Frontal cortex (tissue), 4 donors: ENCODE measurements around the gene PGF. TPM values are rescaled to one million over a fixed set of nuclear protein-coding genes. Genes with fewer than 3 reads are reported as not detected.

ENCODE experiments used
- DNase-seq, 2 donors: peaks; one replicate each; pipeline ENCODE4 v3.0.0; 2012; ENCODE audit warnings: low spot score in 2 of 2
- FAIRE-seq: peaks from 2 replicates; lab custom pipeline; 2012; peaks lifted over from hg19 to GRCh38; lab: Jason Lieb, UNC
- total RNA-seq: library from RNA; depleted of rRNA; stranded (reverse); fragments of >200 nt; gene quantifications from one replicate; pipeline ENCODE4 v1.2.3, GENCODE V29; 2014
- donor health status: control.
- donor health status: control.
- donor health status: control.

PGF gene
- total RNA-seq, 1 donor from 2014 or later = 2.9 TPM

GRCh38 chr14:74929242-74929641, 26.2 kb downstream of the PGF start:
- FAIRE-seq = no peak
- no peak for DNase-seq

DNA sequence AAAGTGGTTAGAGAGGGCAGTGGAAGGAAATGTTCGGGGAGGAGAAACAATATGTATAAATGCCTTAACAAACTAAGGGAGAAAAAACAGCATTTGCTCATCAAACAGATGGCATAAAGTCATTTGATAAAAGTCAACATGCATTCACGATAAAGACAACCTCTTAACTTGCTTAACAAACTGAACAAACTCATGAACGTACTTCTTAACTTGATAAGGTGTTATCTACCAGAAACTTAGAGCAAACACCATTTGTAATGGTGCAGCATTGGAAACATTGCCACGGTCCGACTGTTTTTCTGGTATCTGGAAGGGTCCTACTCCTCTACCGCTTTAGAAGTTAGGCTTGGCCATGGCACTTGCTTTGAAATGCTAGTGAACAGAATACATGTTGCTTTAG, 28.2 kb downstream of the PGF start:
- DNase-seq = no peak
- FAIRE-seq = no peak

DNA sequence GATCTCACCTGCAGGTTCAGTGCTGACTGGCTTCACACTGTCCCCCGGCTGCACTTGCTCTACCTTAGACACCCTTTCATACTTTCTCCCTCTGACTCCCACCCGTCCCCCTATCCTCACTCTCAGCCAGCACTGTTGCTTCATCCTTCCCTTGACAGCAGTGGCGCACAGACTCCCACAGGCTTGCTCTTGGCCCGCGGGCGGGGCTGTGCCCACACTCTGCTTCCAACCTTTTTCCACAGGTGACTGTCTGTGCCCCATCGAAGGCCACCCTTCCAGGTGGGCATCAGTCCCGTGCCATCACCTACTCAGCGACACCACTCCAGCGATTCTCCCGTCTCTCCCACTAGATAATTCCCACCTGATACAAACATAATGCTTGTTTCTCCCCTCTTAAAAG, 31.3 kb downstream of the PGF start:
- FAIRE-seq (no peak), DNase-seq (no peak)

DNA sequence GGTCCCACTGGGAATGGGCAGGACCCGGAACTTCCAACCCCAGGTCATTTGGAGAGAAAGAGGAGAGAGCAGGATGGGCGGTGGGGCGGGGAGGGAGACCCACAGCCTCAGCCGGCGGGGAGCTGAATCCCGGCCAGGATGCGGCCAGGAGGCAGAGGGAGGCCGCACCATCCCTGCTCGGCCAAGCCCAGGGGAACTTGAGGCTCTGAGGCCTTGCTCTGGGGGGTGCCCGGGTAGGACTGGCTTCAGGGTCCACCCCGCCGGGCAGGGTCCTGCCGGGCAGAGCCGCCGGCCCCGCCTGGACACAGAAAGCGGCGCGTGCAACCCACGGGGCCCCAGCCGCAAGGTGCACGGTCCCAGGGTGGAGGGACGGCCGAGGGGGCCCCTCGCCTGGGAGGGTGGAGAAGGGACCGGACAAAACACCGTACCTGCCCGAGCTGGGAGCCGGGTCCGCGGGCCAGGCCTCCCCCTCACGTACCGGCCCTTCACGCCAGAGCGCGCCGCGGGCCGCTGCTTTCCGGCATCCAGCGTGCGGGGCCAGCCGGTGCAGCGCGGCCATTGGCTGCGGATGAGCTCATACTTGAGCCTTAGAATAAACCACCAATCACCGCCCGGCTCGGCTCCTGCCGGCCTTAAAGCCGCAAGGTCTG, 32.5 kb downstream of the PGF start, which contains the start of gene RPS6KL1:
Gene RPS6KL1, minus strand, starts transcription at position 509 of the 650 bp plus-strand sequence. CDS start 1,719 bp downstream, outside the sequence.
- no peak for FAIRE-seq
- DNase-seq = peak; percentile 93 to 97

DNA sequence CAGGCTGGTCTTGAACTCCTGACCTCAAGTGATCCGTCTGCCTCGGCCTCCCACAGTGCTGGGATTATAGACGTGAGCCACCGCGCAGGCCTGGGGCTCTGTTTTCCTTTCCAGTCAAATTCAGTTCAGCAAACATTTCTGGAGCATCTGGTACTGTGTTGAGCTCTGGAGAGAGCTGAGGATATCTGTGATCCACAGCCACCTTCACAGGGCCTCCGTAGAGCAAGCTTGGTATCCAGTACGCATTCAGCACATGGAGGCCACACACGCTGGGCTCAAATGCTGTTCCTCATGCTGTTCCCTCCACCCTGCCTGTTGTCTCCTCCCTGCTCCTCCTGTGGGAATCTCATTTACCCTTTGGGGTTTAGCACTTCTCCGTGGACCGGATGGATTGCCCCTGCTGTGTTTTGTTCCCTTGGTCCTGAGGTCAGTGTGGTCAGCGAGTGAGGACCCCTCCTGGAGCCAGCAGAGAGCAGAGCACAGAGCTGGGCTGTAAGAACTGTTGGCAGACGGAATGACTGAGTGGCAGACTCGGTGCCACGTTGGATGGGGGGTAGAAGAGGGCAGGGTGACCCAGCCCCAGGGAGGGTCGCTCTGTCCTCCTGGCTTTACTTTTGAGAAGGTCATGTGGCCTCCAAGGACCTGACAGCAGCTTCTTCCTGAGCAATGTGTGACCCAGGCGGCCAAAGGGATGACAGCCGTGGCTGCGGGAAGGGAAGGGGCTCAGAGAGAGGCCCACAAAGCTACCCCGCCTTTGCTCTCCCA, 33.2 kb downstream of the PGF start:
- no peak for FAIRE-seq
- DNase-seq = no peak

- DNase-seq (no peak), FAIRE-seq (no peak)
These were observed 34.3 kb downstream of the PGF start for GRCh38 chr14:74921053-74921620.

DNA sequence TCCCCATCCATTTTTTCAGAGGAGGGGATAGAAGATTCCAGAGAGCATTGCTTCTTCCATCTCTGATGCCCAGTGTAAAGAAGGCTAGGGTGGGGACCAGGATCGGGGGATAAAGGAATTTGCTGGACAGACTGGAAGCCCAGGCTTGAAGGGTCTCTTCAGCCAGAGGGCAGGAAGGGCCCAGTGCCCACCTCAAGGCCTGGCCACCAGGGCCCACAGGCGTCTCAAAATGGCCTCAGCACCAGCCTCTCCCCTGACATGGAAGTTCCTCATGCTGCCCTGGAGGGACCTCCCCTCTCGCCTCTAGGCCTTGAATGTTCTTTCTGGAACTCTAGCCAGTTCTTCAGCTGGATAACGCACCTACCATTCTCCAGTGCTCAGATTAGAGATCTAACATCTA, 35.1 kb downstream of the PGF start:
- DNase-seq (no peak), FAIRE-seq (no peak)

DNA sequence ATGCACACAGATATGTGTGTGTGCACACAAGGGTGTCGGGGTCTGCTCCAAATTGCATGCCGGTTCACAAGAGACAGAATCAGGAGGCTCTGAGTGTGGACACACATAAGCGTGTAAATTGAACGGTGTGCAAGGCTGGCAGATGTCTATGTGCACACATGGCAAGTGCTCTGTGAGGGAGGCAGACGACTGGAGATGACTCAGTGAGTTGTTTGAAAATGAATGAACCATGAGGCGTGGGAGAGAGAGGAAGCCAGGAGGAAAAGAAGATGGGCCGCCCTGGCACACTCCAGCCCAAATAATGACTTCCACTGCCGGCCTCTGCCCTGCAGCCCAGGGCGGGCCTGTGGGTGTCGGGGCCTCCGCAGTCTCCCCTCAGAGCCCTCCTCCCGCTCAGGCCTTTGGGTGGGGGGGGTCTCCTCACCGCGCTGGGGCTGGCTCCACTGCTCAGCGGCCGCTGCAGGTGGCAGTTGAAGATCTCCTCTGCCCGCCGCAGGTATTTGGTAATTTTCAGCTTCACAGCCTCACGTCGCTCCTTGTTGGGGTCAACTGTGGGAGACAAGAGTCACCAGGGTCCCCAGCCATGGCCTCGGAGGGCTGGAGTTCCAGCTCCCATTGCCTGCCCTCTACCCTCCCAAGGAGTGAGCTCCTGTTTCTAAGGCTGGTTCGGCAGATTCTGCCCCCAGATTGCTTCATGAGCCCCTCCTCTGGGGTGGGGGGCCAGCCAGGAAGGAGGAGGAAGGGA, 35.8 kb downstream of the PGF start:
- FAIRE-seq = no peak

DNA sequence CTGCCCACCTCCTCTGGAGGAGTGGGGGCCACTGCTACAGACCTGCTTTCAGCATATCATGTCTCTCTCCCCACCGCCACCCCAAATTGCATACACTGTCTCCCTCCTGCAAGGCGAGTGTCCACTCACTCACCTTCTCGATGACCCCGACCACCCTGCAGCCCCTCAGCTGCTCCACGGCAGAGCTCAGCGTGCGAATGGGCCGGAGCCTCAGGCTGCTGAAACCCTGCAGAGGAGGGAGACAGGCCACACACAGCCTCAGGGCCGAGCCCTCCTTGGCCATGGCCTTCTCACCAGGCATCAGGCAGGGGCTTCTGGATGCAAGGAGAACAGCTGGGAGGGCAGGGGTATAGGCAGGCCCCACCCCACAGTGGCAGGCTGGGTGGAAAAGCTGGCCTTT, 37.0 kb downstream of the PGF start:
- FAIRE-seq (no peak), DNase-seq (no peak)

More for the DNA sequence above, 35.8 kb downstream of the PGF start:
- DNase-seq = no peak

GRCh38 chr14:74917646-74918081, 37.7 kb downstream of the PGF start:
- FAIRE-seq (no peak), DNase-seq (no peak)

DNA sequence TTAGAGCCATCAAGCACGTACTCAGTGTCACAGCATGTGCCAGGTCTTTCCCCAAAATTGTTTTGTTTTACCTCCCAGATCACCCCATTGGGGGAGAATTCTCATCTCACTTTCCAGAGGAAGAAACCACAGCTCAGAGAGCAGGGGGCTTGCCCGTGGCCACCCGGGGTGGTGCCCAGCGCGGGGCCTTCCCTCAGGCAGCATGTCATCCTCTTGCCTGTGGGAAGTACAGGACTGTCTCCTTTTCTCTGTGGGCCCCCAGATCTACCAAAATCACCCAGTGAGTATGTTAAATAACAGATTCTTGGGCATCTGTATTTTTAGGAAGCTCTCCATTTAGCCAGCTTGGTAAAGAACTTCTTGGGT, 38.2 kb downstream of the PGF start:
- no peak for FAIRE-seq
- DNase-seq = no peak

- DNase-seq (no peak), FAIRE-seq (no peak)
These were observed 39.6 kb downstream of the PGF start for GRCh38 chr14:74915826-74916225.

GRCh38 chr14:74915426-74915825, 40.0 kb downstream of the PGF start:
- no peak for DNase-seq
- no peak for FAIRE-seq

GRCh38 chr14:74913986-74914573, 41.3 kb downstream of the PGF start:
- FAIRE-seq = no peak

DNA sequence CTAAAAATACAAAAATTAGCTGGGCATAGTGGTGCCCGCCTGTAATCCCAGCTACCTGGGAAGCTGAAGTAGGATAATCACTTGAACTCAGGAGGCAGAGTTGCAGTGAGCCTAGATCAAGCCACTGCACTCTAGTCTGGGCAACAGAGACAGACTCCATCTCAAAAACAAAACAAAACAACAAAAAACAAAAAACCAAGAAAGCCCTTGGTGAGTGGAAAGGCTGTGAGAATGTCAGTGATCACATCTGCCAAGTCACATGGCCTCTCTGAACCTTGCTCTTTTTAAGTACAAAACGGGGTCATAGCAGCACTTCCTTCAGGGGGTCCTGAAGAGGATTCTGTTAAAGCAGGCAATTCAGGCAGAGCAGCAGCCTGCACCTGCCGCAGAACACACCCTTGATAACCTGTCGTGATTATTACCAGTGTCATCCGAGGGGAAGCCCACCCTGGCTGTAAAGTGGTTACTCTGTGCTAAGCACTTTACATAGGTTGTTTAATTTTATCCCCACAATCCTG, 41.9 kb downstream of the PGF start:
- DNase-seq = no peak
- no peak for FAIRE-seq

More at GRCh38 chr14:74913986-74914573, 41.3 kb downstream of the PGF start:
- peak; percentile 64 to 77 for DNase-seq

DNA sequence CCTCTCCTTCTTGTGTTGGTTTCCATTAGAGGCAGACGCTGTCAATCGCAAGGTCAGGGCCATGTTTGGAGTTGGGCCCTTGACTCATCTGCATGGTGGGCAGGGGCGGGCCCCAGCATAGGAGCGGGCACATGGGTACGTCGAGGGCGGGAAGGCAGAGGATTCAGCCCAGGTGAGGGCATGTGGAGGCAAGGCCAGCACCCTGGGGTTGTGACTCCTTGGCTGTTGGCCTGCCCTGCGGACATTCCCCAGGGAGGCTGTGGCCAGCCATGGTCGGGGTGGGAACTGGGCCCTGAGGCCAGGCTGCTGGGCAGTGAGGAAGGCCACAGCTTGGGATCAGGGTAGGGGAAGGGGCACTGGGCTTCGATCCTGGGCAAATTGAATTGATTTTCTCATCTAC, 42.6 kb downstream of the PGF start:
- FAIRE-seq = no peak
- no peak for DNase-seq

DNA sequence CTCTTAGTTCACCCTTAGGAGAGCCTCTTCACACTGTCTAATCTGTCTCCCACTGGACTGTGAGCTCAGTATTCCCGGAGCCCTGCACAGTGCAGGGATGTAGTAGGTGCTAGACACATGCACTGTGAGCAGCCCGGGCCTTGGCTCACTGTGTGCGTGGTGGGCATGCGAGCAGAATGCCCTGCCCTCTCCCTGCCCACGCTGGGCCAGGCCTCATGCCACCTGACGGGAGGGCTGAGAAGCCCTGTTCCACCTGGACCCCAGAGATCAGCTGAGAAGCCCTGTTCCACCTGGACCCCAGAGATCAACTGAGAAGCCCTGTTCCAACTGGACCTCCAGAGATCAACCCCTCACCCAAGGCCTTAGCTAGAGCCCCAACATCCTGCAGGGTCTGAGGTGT, 43.3 kb downstream of the PGF start:
- DNase-seq = no peak
- FAIRE-seq = no peak

DNA sequence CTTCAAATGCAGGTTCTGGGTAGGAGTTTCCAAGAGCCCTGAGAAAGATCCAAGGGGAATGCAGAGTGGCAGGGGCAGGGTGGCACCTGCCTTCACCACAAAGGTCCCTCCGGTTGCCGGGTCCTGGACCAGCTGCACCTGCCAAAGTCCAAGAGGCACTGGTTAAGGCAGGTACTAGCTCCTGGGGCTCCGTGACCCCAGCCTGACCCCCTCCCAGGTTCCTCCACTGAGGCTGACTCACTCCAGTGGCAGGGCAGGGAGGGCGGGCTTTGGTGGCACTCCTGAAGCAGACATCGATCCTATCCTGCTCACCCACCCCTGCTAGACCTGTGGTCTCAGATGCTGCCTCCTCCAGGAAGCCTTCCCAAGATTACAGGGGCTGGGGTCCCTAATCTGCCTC, 43.7 kb downstream of the PGF start:
- DNase-seq = no peak
- FAIRE-seq = no peak

GRCh38 chr14:74911221-74911620, 44.2 kb downstream of the PGF start:
- DNase-seq (no peak), FAIRE-seq (no peak)

DNA sequence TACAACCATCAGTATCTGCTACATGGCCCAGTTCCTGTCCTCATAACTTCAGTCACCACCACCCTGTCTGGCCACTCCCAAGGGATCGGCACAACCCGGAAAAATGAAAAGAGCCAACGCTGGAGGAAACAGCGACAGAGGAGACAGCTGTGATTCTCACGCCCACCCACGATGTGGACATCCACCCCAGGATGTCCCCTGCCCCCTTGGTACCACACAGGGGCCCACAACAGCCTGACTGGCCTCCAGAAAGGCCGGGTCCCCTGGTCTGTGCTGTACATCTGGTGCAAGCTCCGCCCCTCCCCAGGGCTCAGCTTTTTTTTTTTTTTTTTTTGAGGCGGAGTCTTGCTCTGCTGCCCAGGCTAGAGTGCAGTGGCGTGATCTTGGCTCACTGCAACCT, 44.8 kb downstream of the PGF start:
- FAIRE-seq (no peak), DNase-seq (no peak)
